ENCODE measurements around the gene FGR.
"Not testable (repeated sequence)": the region's sequence is repeated elsewhere in the genome, so short reads cannot be mapped to it uniquely, and the experiment has no call there.

FGR gene

GRCh38 chr1:27634985-27635367, at the start of gene FGR:
TSS of gene FGR (minus strand) at chr1:27635185. CDS start at chr1:27623916, 11,269 bp downstream.
- Histone ChIP-seq H3K4me1 (ENCODE audit: control insufficient read depth, insufficient read depth, low read length) (peaks cover 5% of the 10 kb centered on the region), H3K9ac (ENCODE audit: low read length) (peak within 1 kb of the TSS; percentile 64), H3K27me3 (ENCODE audit: control insufficient read depth, insufficient read depth, low read length) (peaks cover 31% of the 10 kb centered on the region), H3K4me3 (ENCODE audit: low read length) (peak within 1 kb of the TSS; percentile 25), H3K36me3 (ENCODE audit: control insufficient read depth, insufficient read depth, low read length) (no peaks in the 10 kb centered on the region), H3K9me3 (ENCODE audit: control insufficient read depth, low read length) (no peaks in the 10 kb centered on the region)

GRCh38 chr1:27684176-27684575, 49.2 kb upstream of the FGR start:
- no peak overlapping the region for H3K4me3 ChIP-seq (ENCODE audit: low read length)
- H3K36me3 ChIP-seq (ENCODE audit: control insufficient read depth, insufficient read depth, low read length) = no peaks in the 10 kb centered on the region
- H3K27me3 ChIP-seq (ENCODE audit: control insufficient read depth, insufficient read depth, low read length) = no peaks in the 10 kb centered on the region
- peaks cover 16% of the 10 kb centered on the region for H3K4me1 ChIP-seq (ENCODE audit: control insufficient read depth, insufficient read depth, low read length)
- H3K9me3 ChIP-seq (ENCODE audit: control insufficient read depth, low read length) = no peaks in the 10 kb centered on the region
- no peak overlapping the region for H3K9ac ChIP-seq (ENCODE audit: low read length)

GRCh38 chr1:27682351-27682944, 47.5 kb upstream of the FGR start:
- Histone ChIP-seq H3K36me3 (ENCODE audit: control insufficient read depth, insufficient read depth, low read length) (no peaks in the 10 kb centered on the region), H3K9ac (ENCODE audit: low read length) (no peak overlapping the region), H3K9me3 (ENCODE audit: control insufficient read depth, low read length) (no peaks in the 10 kb centered on the region), H3K4me1 (ENCODE audit: control insufficient read depth, insufficient read depth, low read length) (peaks cover 16% of the 10 kb centered on the region), H3K4me3 (ENCODE audit: low read length) (no peak overlapping the region), H3K27me3 (ENCODE audit: control insufficient read depth, insufficient read depth, low read length) (no peaks in the 10 kb centered on the region)

- not testable (repeated sequence) for H3K9ac ChIP-seq (ENCODE audit: low read length); H3K36me3 ChIP-seq (ENCODE audit: control insufficient read depth, insufficient read depth, low read length); H3K27me3 ChIP-seq (ENCODE audit: control insufficient read depth, insufficient read depth, low read length); H3K9me3 ChIP-seq (ENCODE audit: control insufficient read depth, low read length); H3K4me3 ChIP-seq (ENCODE audit: low read length); H3K4me1 ChIP-seq (ENCODE audit: control insufficient read depth, insufficient read depth, low read length)
These were observed 46.6 kb upstream of the FGR start for GRCh38 chr1:27681580-27681979.

- H3K27me3 ChIP-seq (ENCODE audit: control insufficient read depth, insufficient read depth, low read length); H3K4me1 ChIP-seq (ENCODE audit: control insufficient read depth, insufficient read depth, low read length); H3K4me3 ChIP-seq (ENCODE audit: low read length); H3K9me3 ChIP-seq (ENCODE audit: control insufficient read depth, low read length); H3K36me3 ChIP-seq (ENCODE audit: control insufficient read depth, insufficient read depth, low read length); H3K9ac ChIP-seq (ENCODE audit: low read length): not testable (repeated sequence)
These were observed 45.3 kb upstream of the FGR start for GRCh38 chr1:27680225-27680791.

- Histone ChIP-seq H3K36me3 (ENCODE audit: control insufficient read depth, insufficient read depth, low read length) (no peaks in the 10 kb centered on the region), H3K27me3 (ENCODE audit: control insufficient read depth, insufficient read depth, low read length) (no peaks in the 10 kb centered on the region), H3K9ac (ENCODE audit: low read length) (no peak overlapping the region), H3K4me1 (ENCODE audit: control insufficient read depth, insufficient read depth, low read length) (no peaks in the 10 kb centered on the region), H3K9me3 (ENCODE audit: control insufficient read depth, low read length) (no peaks in the 10 kb centered on the region), H3K4me3 (ENCODE audit: low read length) (no peak overlapping the region)
These were observed 43.8 kb upstream of the FGR start for GRCh38 chr1:27678747-27679146.

GRCh38 chr1:27676410-27676809, 41.4 kb upstream of the FGR start:
- no peaks in the 10 kb centered on the region for H3K36me3 ChIP-seq (ENCODE audit: control insufficient read depth, insufficient read depth, low read length)
- peaks cover 8% of the 10 kb centered on the region for H3K4me1 ChIP-seq (ENCODE audit: control insufficient read depth, insufficient read depth, low read length)
- no peak overlapping the region for H3K4me3 ChIP-seq (ENCODE audit: low read length)
- H3K27me3 ChIP-seq (ENCODE audit: control insufficient read depth, insufficient read depth, low read length) = no peaks in the 10 kb centered on the region
- H3K9ac ChIP-seq (ENCODE audit: low read length) = no peak overlapping the region
- no peaks in the 10 kb centered on the region for H3K9me3 ChIP-seq (ENCODE audit: control insufficient read depth, low read length)

- Histone ChIP-seq H3K4me3 (ENCODE audit: low read length) (no peak overlapping the region), H3K27me3 (ENCODE audit: control insufficient read depth, insufficient read depth, low read length) (no peaks in the 10 kb centered on the region), H3K4me1 (ENCODE audit: control insufficient read depth, insufficient read depth, low read length) (peaks cover 18% of the 10 kb centered on the region), H3K9me3 (ENCODE audit: control insufficient read depth, low read length) (no peaks in the 10 kb centered on the region), H3K36me3 (ENCODE audit: control insufficient read depth, insufficient read depth, low read length) (no peaks in the 10 kb centered on the region), H3K9ac (ENCODE audit: low read length) (peak overlapping the region; percentile 51)
These were observed 37.7 kb upstream of the FGR start for GRCh38 chr1:27672750-27673112.

GRCh38 chr1:27671964-27672749, 37.2 kb upstream of the FGR start, which contains the start of gene IFI6:
TSS of gene IFI6 (minus strand) at chr1:27672192. CDS start at chr1:27669314, 2,878 bp downstream.
- no peaks in the 10 kb centered on the region for H3K9me3 ChIP-seq (ENCODE audit: control insufficient read depth, low read length)
- H3K9ac ChIP-seq (ENCODE audit: low read length) = peak within 1 kb of the TSS; percentile 51
- H3K4me3 ChIP-seq (ENCODE audit: low read length) = peak within 1 kb of the TSS; percentile 16
- peaks cover 18% of the 10 kb centered on the region for H3K4me1 ChIP-seq (ENCODE audit: control insufficient read depth, insufficient read depth, low read length)
- H3K36me3 ChIP-seq (ENCODE audit: control insufficient read depth, insufficient read depth, low read length) = no peaks in the 10 kb centered on the region
- no peaks in the 10 kb centered on the region for H3K27me3 ChIP-seq (ENCODE audit: control insufficient read depth, insufficient read depth, low read length)

GRCh38 chr1:27669876-27670275, 34.9 kb upstream of the FGR start:
- H3K4me3 ChIP-seq (ENCODE audit: low read length) = no peak overlapping the region

GRCh38 chr1:27668808-27669723, 34.1 kb upstream of the FGR start:
- H3K9ac ChIP-seq (ENCODE audit: low read length) = no peak overlapping the region
- no peak overlapping the region for H3K4me3 ChIP-seq (ENCODE audit: low read length)
- peaks cover 18% of the 10 kb centered on the region for H3K4me1 ChIP-seq (ENCODE audit: control insufficient read depth, insufficient read depth, low read length)
- no peaks in the 10 kb centered on the region for H3K27me3 ChIP-seq (ENCODE audit: control insufficient read depth, insufficient read depth, low read length)
- H3K9me3 ChIP-seq (ENCODE audit: control insufficient read depth, low read length) = no peaks in the 10 kb centered on the region
- H3K36me3 ChIP-seq (ENCODE audit: control insufficient read depth, insufficient read depth, low read length) = no peaks in the 10 kb centered on the region

More at GRCh38 chr1:27669876-27670275, 34.9 kb upstream of the FGR start:
- no peaks in the 10 kb centered on the region for H3K36me3 ChIP-seq (ENCODE audit: control insufficient read depth, insufficient read depth, low read length)
- no peak overlapping the region for H3K9ac ChIP-seq (ENCODE audit: low read length)
- no peaks in the 10 kb centered on the region for H3K9me3 ChIP-seq (ENCODE audit: control insufficient read depth, low read length)
- peaks cover 18% of the 10 kb centered on the region for H3K4me1 ChIP-seq (ENCODE audit: control insufficient read depth, insufficient read depth, low read length)
- no peaks in the 10 kb centered on the region for H3K27me3 ChIP-seq (ENCODE audit: control insufficient read depth, insufficient read depth, low read length)

All from mucosa of stomach (tissue), 1 donor.